GM23248 (cell line): ENCODE results near the gene C9orf43. TPM values are rescaled to one million over a fixed set of nuclear protein-coding genes. Genes with fewer than 3 reads are reported as not detected.

Experiments
- DNase-seq: peaks from one replicate; pipeline ENCODE4 v3.0.0-alpha.2; 2015
- H2AFZ ChIP-seq: fragments of 200-600 bp; sonication (generic); 2 replicates; pipeline ENCODE4 v1.6.1; 2016; ENCODE audit warnings: antibody characterized with exemption
- H3F3A ChIP-seq: fragments of 200-600 bp; sonication (generic); 2 replicates; pipeline ENCODE4 v1.6.1; 2016; ENCODE audit warnings: mild to moderate bottlenecking, antibody characterized with exemption, mixed run types; ENCODE audit not compliant: insufficient read depth
- H3K27ac ChIP-seq: fragments of 200-600 bp; sonication (generic); 2 replicates; pipeline ENCODE4 v1.5.1; 2016; ENCODE audit warnings: mild to moderate bottlenecking
- H3K27me3 ChIP-seq: fragments of 200-600 bp; sonication (generic); replicated peaks from 2 replicates; pipeline ENCODE4 v1.6.1; 2016; ENCODE audit warnings: mild to moderate bottlenecking; ENCODE audit not compliant: insufficient read depth
- H3K36me3 ChIP-seq: fragments of 200-600 bp; sonication (generic); 2 replicates; pipeline ENCODE4 v1.6.1; 2016; ENCODE audit warnings: low read depth, mild to moderate bottlenecking
- H3K4me1 ChIP-seq: fragments of 200-600 bp; sonication (generic); 2 replicates; pipeline ENCODE4 v1.6.1; 2016; ENCODE audit warnings: mild to moderate bottlenecking; ENCODE audit not compliant: insufficient read depth
- H3K4me2 ChIP-seq: fragments of 200-600 bp; sonication (generic); one replicate; pipeline ENCODE4 v1.6.1; 2016; ENCODE audit warnings: mild to moderate bottlenecking; ENCODE audit not compliant: unreplicated experiment
- H3K4me3 ChIP-seq: fragments of 200-600 bp; sonication (generic); 2 replicates; pipeline ENCODE4 v1.5.1; 2016; ENCODE audit warnings: mild to moderate bottlenecking
- H3K79me2 ChIP-seq: fragments of 200-600 bp; sonication (generic); 2 replicates; pipeline ENCODE4 v1.6.1; 2016; ENCODE audit warnings: mild to moderate bottlenecking; ENCODE audit not compliant: insufficient read depth
- H3K9ac ChIP-seq: fragments of 200-600 bp; sonication (generic); 2 replicates; pipeline ENCODE4 v1.6.1; 2016; ENCODE audit warnings: mild to moderate bottlenecking
- H3K9me2 ChIP-seq: fragments of 200-600 bp; sonication (generic); 2 replicates; pipeline ENCODE4 v1.6.1; 2016; ENCODE audit warnings: mixed run types, mild to moderate bottlenecking, moderate library complexity; ENCODE audit not compliant: insufficient read depth
- H3K9me3 ChIP-seq: fragments of 200-600 bp; sonication (generic); one replicate; pipeline ENCODE4 v1.6.1; 2017; ENCODE audit warnings: low read depth
- H4K20me1 ChIP-seq: fragments of 200-600 bp; sonication (generic); 2 replicates; pipeline ENCODE4 v1.6.0; 2016; ENCODE audit not compliant: insufficient read depth
- EZH2 ChIP-seq: fragments of 200-600 bp; sonication (generic); IDR thresholded peaks from 2 replicates; pipeline ENCODE4 v1.6.1; 2018; ENCODE audit warnings: antibody characterized with exemption, mild to moderate bottlenecking; ENCODE audit not compliant: insufficient read depth, poor library complexity, severe bottlenecking
- EZH2phosphoT487 ChIP-seq: fragments of 200-600 bp; sonication (generic); IDR thresholded peaks from 2 replicates; pipeline ENCODE4 v1.6.1; 2018; ENCODE audit warnings: antibody characterized with exemption, moderate library complexity, mild to moderate bottlenecking, low read depth; ENCODE audit not compliant: insufficient read depth
- WGBS, 2 experiments: methylation state at CpG; one replicate each; pipeline ENCODE4 v1.1.6; 2015 to 2017; ENCODE audit warnings: low lambda C conversion rate in 2 of 2, low coverage in 1 of 2; ENCODE audit errors: missing lambda C conversion rate in 2 of 2; 5-methylcytosine and 5-hydroxymethylcytosine counted together
- in situ Hi-C: fragments of 300-500 bp; cut with MboI; formaldehyde crosslinking; loops from 2 replicates; pipeline ENCODE4 v1.15.0; 2020
- polyA plus RNA-seq: library from polyadenylated mRNA; unstranded; fragments of >200 nt; fragmentation: Nextera tagmentation; extraction: Ambion mirVana; gene quantifications from 2 replicates; pipeline ENCODE4 v1.2.1, GENCODE V29; 2016
- total RNA-seq: library from RNA; depleted of rRNA; stranded (reverse); fragments of >200 nt; shearing (Covaris generic); gene quantifications from 2 replicates; pipeline ENCODE4 v1.2.3, GENCODE V29; 2014

The C9orf43 gene
- total and polyA plus RNA-seq, 2 experiments from 2014 or later: 0.59 to 0.76 TPM

DNA sequence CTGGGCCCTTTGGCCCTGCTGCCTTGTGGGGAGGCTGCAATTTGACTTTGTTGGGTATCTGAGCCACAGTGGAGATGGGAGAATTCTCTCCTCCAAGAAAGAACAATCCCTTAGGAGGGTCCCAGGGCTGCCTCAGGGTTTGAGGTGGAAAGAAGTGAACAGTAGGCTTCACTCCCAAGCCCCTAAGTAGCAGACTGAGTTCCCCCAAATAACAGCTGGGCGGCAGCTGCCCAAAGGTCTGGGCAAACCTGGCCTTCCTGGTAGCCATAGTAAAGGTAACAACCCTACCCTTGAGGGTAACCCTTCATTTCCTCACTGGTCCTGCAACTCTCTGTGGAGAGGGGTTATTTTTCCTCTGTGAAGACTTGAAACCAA lies 53.7 kb downstream of the C9orf43 start:
- H3K9me3 ChIP-seq: no peaks in the 10 kb centered on the region
- no peaks in the 10 kb centered on the region for H4K20me1 ChIP-seq
- no peaks in the 10 kb centered on the region for H3K4me1 ChIP-seq
- H3K4me2 ChIP-seq: no peak overlapping the region
- WGBS, 2 experiments: 94 to 95% methylated on average over 1 of the region's 1 CpG
- no peaks in the 10 kb centered on the region for H3K36me3 ChIP-seq
- no peak for DNase-seq
- H3K27me3 ChIP-seq: no peaks in the 10 kb centered on the region
- TF ChIP-seq EZH2: no peak
- TF ChIP-seq EZH2phosphoT487: no peak
- H3F3A ChIP-seq: no peaks in the 10 kb centered on the region
- H3K9me2 ChIP-seq: no peaks in the 10 kb centered on the region
- H3K27ac ChIP-seq: no peak overlapping the region
- H3K9ac ChIP-seq: no peak overlapping the region
- no peak overlapping the region for H2AFZ ChIP-seq
- H3K79me2 ChIP-seq: no peaks in the 10 kb centered on the region
- H3K4me3 ChIP-seq: no peak overlapping the region
- in situ Hi-C loops: no loop called here

DNA sequence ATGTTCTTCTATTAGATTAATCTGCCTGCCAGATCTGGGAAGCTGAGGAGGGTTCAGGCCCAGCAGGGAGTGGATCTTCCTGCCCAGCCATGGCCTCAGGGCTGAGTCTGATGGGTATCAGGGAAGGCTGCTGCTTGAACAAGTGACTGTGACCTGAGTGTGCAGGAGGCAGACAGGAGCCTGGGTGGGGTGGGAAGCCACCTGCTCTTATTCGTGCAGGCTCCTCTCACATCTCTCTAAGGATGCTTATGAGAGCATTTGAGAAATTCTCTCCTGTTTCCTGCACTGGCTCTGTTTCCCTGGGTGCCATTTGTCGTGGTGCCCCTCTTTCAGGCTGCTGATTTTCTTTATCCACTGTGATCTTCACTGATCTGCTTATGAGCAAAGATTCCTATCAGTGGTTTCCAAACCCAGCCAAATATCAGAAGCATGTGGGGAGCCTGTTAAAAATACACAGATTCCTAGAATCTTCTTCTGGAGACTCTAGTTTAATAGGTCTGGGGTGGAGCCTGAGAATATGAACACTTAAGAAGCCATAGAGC lies 55.1 kb downstream of the C9orf43 start:
- 84 to 86% methylated on average over 2 of the region's 2 CpGs for WGBS, 2 experiments
- no peak overlapping the region for H2AFZ ChIP-seq
- in situ Hi-C loops: no loop called here

DNA sequence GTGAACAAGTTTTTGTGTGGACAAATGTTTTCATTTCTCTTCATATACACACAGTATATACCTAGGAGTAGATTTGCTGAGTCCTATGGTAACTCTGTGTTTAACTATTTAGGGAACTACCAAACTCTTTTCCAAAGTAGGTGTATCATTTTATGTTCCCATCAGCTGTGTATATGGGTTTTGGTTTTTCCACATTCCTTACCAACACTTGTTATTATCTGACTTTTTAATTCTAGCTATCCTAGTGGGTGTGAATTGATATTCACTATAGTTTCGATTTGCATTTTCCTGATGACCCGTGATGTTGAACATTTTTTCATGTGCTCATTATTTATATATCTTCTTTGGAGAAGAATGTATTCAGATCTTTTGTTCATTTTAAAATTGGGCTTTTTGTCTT lies 56.6 kb downstream of the C9orf43 start:
- Histone ChIP-seq H3K4me3 (no peak overlapping the region), H3K9me3 (no peaks in the 10 kb centered on the region), H3K36me3 (no peaks in the 10 kb centered on the region), H3K4me1 (no peaks in the 10 kb centered on the region), H2AFZ (no peak overlapping the region), H3K27me3 (no peaks in the 10 kb centered on the region), H3K4me2 (no peak overlapping the region), H3K27ac (no peak overlapping the region), H3K9ac (no peak overlapping the region), H3K79me2 (no peaks in the 10 kb centered on the region), H4K20me1 (no peaks in the 10 kb centered on the region), H3F3A (no peaks in the 10 kb centered on the region), H3K9me2 (no peaks in the 10 kb centered on the region)
- TF ChIP-seq EZH2phosphoT487: no peak
- TF ChIP-seq EZH2: no peak
- no peak for DNase-seq
- WGBS, 2 experiments: 70 to 72% methylated on average over 2 of the region's 2 CpGs
- in situ Hi-C loops: no loop called here

More for the DNA sequence above, 55.1 kb downstream of the C9orf43 start:
- Histone ChIP-seq H3K4me1 (no peaks in the 10 kb centered on the region), H3K9ac (no peak overlapping the region), H3K9me2 (no peaks in the 10 kb centered on the region), H3K4me3 (no peak overlapping the region), H3K79me2 (no peaks in the 10 kb centered on the region), H3K27ac (no peak overlapping the region), H4K20me1 (no peaks in the 10 kb centered on the region), H3K27me3 (no peaks in the 10 kb centered on the region), H3F3A (no peaks in the 10 kb centered on the region), H3K9me3 (no peaks in the 10 kb centered on the region), H3K4me2 (no peak overlapping the region), H3K36me3 (no peaks in the 10 kb centered on the region)
- no peak for TF ChIP-seq EZH2
- no peak for TF ChIP-seq EZH2phosphoT487
- no peak for DNase-seq

DNA sequence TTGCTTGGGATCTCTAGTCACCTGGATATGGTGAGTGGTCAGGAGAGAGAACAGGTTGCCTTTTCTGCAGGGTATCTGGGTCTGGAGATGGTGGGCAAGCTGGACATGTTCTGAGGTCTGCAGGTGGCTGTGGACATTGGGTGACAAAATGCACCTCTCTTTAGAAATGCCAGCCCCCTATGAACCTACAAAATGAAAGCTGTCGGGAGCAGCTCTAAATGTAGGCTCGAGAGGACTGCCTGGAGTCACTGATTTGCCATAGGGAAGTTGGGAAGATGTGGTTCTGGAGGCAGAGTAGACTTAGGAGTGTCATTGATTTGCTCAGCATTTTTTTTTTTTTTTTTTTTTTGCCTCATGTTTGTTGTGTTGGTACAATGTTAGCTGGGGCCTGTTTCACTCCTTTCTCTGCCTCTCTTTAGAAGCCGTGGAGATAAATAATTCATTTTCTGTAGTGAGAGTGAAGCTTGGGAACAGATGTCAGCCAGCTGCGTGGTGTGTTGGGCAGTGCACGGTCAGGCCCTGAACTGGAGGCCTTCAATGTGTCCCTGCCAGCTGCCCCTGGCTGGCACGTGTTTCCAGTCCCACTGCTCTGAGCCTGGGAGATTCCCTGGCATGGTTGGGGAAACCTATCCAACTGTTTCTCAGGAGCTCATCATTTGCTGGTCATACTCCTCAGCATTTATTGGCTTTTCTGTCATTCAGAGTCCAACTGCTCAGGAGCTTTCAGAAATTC lies 58.3 kb downstream of the C9orf43 start:
- H3K27ac ChIP-seq: no peak overlapping the region
- in situ Hi-C loops: no loop called here
- 37 to 43% methylated on average over 6 of the region's 6 CpGs for WGBS, 2 experiments

More for the DNA sequence above, 58.3 kb downstream of the C9orf43 start:
- no peaks in the 10 kb centered on the region for H3K9me3 ChIP-seq
- H3K36me3 ChIP-seq: no peaks in the 10 kb centered on the region
- H3K4me1 ChIP-seq: no peaks in the 10 kb centered on the region
- H3F3A ChIP-seq: no peaks in the 10 kb centered on the region
- no peak overlapping the region for H2AFZ ChIP-seq
- no peak for TF ChIP-seq EZH2phosphoT487
- TF ChIP-seq EZH2: no peak
- DNase-seq: no peak
- no peaks in the 10 kb centered on the region for H3K9me2 ChIP-seq
- no peaks in the 10 kb centered on the region for H3K27me3 ChIP-seq
- H3K4me2 ChIP-seq: no peak overlapping the region
- H3K79me2 ChIP-seq: no peaks in the 10 kb centered on the region
- H3K9ac ChIP-seq: no peak overlapping the region
- H4K20me1 ChIP-seq: no peaks in the 10 kb centered on the region
- H3K4me3 ChIP-seq: no peak overlapping the region
